ENCODE data around the gene NCOR2.

DNA sequence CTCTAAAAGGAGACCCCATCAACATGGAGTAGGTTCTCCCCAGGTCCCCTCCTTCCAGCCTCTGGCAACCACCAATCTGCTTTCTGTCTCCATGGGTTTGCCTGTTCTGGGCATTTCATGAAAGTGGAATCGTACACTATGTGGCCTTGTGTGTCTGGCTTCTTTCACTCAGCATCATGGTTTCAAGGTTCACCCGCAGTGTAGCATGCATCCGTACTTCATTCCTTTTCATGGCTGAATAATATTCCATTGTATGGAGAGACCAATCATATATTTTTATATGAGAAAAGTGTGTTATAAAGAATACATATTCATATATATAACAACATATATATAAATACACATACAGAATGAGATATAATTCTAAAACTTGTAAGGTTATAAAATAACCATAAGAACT is 19.8 kb downstream of the NCOR2 start:
- no peak for TF ChIP-seq SP1 (IDR thresholded peaks at IDR 0.05)
- no peak for TF ChIP-seq LEF1 (IDR thresholded peaks at IDR 0.05; ENCODE audit: borderline replicate concordance)
